DND-41 (cell line): Measurements from ENCODE around the gene TTC28.

Experiments used
- EZH2 ChIP-seq: IDR thresholded peaks from 3 replicates; pipeline ENCODE4 v1.6.1; 2012; ENCODE audit warnings: borderline replicate concordance, low read depth, mild to moderate bottlenecking, moderate library complexity, low read length, inconsistent platforms; ENCODE audit not compliant: severe bottlenecking
- TF ChIP-seq, protein P1 (sequence below): IDR thresholded peaks from 2 replicates; pipeline ENCODE4 v1.5.1; 2012; ENCODE audit warnings: borderline replicate concordance, low read length, moderate library complexity, mild to moderate bottlenecking; ENCODE audit not compliant: poor library complexity, severe bottlenecking; ENCODE audit errors: extremely low read depth

DNA sequence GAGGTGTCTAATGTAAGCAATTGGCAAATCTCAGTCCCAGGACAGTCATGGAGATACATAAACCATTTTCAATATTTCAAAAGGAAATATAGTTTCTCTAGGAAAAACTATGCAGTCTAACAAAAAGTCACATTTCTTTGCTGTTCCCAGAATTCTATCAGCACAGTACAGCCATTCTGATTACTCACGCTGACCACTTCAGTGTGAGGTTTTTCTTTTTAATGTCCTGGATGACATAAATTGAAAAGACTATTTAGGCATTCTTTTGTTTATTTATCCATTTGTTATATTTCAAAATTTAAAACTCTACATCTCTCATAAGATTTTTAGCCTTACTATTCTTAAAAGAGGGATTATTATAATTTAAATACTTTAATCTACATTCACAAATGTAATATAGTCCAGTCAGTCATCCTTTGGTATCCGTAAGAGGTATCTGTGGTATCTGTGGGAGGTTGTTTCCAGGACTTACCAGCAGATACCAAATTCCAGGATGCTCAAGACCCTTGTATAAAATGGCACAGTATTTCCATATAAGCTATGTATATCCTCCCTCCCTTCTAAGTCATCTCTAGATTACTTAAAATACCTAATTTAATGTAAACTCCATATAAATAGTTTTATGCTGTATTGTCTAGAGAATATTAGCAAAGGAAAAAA lies 429.5 kb downstream of the TTC28 start:
- TF ChIP-seq EZH2, result no peak
- TF ChIP-seq, protein P1, sequence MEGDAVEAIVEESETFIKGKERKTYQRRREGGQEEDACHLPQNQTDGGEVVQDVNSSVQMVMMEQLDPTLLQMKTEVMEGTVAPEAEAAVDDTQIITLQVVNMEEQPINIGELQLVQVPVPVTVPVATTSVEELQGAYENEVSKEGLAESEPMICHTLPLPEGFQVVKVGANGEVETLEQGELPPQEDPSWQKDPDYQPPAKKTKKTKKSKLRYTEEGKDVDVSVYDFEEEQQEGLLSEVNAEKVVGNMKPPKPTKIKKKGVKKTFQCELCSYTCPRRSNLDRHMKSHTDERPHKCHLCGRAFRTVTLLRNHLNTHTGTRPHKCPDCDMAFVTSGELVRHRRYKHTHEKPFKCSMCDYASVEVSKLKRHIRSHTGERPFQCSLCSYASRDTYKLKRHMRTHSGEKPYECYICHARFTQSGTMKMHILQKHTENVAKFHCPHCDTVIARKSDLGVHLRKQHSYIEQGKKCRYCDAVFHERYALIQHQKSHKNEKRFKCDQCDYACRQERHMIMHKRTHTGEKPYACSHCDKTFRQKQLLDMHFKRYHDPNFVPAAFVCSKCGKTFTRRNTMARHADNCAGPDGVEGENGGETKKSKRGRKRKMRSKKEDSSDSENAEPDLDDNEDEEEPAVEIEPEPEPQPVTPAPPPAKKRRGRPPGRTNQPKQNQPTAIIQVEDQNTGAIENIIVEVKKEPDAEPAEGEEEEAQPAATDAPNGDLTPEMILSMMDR, result no peak
